Body of pancreas (tissue), 4 donors: ENCODE results near the gene ZBTB46. TPM values are rescaled to one million over a fixed set of nuclear protein-coding genes. Genes with fewer than 3 reads are reported as not detected.

Source experiments
- ATAC-seq: fragments of 150-250 bp; one replicate; pipeline ENCODE4 v1.9.1; 2016
- DNase-seq, 4 donors: peaks; one replicate each; pipeline ENCODE4 v3.0.0-alpha.2; 2019
- H3K27ac ChIP-seq, 4 donors: fragments of 200-600 bp; sonication (generic); 1 replicate in 3 of 4; 2 replicates in 1 of 4; pipeline versions ENCODE4 v1.5.1 to v1.6.1; 2016 to 2019; ENCODE audit warnings: mild to moderate bottlenecking in 1 of 4, mixed read lengths in 1 of 4, moderate library complexity in 1 of 4
- H3K27me3 ChIP-seq, 2 donors: fragments of 200-600 bp; sonication (generic); one replicate each; pipeline ENCODE4 v1.6.0; 2016; ENCODE audit warnings: mild to moderate bottlenecking in 1 of 2
- H3K36me3 ChIP-seq, 2 donors: fragments of 200-600 bp; sonication (generic); replicated peaks in 1 of 2; 2 replicates each; pipeline ENCODE4 v1.5.1; 2016; ENCODE audit warnings: low read depth in 2 of 2; ENCODE audit not compliant: insufficient read depth in 1 of 2
- H3K4me1 ChIP-seq: fragments of 200-600 bp; sonication (generic); one replicate; pipeline ENCODE4 v1.6.0; 2016
- H3K4me3 ChIP-seq, 2 donors: fragments of 200-600 bp; sonication (generic); 1 replicate in 1 of 2; 2 replicates in 1 of 2; pipeline ENCODE4 v1.5.1; 2016 to 2019
- H3K9me3 ChIP-seq, 3 donors: fragments of 200-600 bp; sonication (generic); 1 replicate in 2 of 3; 2 replicates in 1 of 3; pipeline ENCODE4 v1.5.1; 2016
- CTCF ChIP-seq, 7 experiments: fragments of 450-650 bp in 4 of 7; fragments of 200-600 bp in 3 of 7; sonication (generic) in 3 of 7; IDR thresholded peaks; one replicate each; pipeline ENCODE4 v1.5.1; 2016 to 2019; ENCODE audit warnings: antibody characterized with exemption in 7 of 7
- POLR2A ChIP-seq, 3 donors: fragments of 450-650 bp; IDR thresholded peaks; one replicate each; pipeline ENCODE4 v1.6.1; 2016; ENCODE audit warnings: antibody characterized with exemption in 3 of 3, mild to moderate bottlenecking in 2 of 3
- WGBS, 2 donors: methylation state at CpG; one replicate each; pipeline ENCODE4 v1.1.5; 2017; 5-methylcytosine and 5-hydroxymethylcytosine counted together
- intact Hi-C: fragments of 100-400 bp; cut with DNase I; formaldehyde crosslinking; loops from one replicate; pipeline ENCODE4 v1.15.1; 2023
- total RNA-seq, 2 donors: library from RNA; depleted of rRNA; stranded (reverse); fragments of >200 nt; gene quantifications; one replicate each; pipeline ENCODE4 v1.1.0, GENCODE V29; 2016

ZBTB46 gene
- total RNA-seq, 2 donors from 2014 or later: 4.3 to 5.4 TPM

- Histone ChIP-seq H3K4me1 (peaks cover 4% of the 10 kb centered on the region), H3K36me3 (no peaks in the 10 kb centered on the region), H3K4me3 (no peak overlapping the region), H3K9me3 (no peaks in the 10 kb centered on the region), H3K27me3 (no peaks in the 10 kb centered on the region), H3K27ac (no peak overlapping the region)
- no peak for ATAC-seq
- intact Hi-C loops: no loop called here
- no peak for DNase-seq
- 72 to 88% methylated on average over 8 of the region's 8 CpGs for WGBS, 2 donors
- TF ChIP-seq POLR2A (IDR thresholded peaks at IDR 0.05): no peak
- TF ChIP-seq CTCF (IDR thresholded peaks at IDR 0.05): no peak
Observed at GRCh38 chr20:63814891-63815614, 16.0 kb downstream of the ZBTB46 start.

GRCh38 chr20:63811491-63811875 lies 19.6 kb downstream of the ZBTB46 start:
- intact Hi-C loops: no loop called here
- no peaks in the 10 kb centered on the region for H3K27me3 ChIP-seq
- no peak overlapping the region for H3K27ac ChIP-seq
- WGBS, 2 donors: 13 to 27% methylated on average over 5 to 8 of the region's 8 CpGs
- H3K4me3 ChIP-seq: no peak overlapping the region
- no peak for ATAC-seq
- H3K36me3 ChIP-seq: no peaks in the 10 kb centered on the region
- H3K9me3 ChIP-seq: no peaks in the 10 kb centered on the region
- peak in 1 of 4 donors; percentile 44 for DNase-seq
- TF ChIP-seq CTCF (IDR thresholded peaks at IDR 0.05): no peak
- TF ChIP-seq POLR2A (IDR thresholded peaks at IDR 0.05): no peak
- H3K4me1 ChIP-seq: peaks cover 4% of the 10 kb centered on the region

- intact Hi-C loops: no loop called here
- Histone ChIP-seq H3K9me3 (no peaks in the 10 kb centered on the region), H3K27ac (no peak overlapping the region), H3K4me1 (peaks cover 4% of the 10 kb centered on the region), H3K4me3 (no peak overlapping the region), H3K36me3 (no peaks in the 10 kb centered on the region), H3K27me3 (no peaks in the 10 kb centered on the region)
- TF ChIP-seq CTCF (IDR thresholded peaks at IDR 0.05): no peak
- TF ChIP-seq POLR2A (IDR thresholded peaks at IDR 0.05): no peak
- ATAC-seq (no peak), DNase-seq (no peak)
- 77 to 85% methylated on average over 20 to 24 of the region's 25 CpGs for WGBS, 2 donors
Observed at GRCh38 chr20:63810730-63811490, 20.2 kb downstream of the ZBTB46 start.

GRCh38 chr20:63809856-63810255 lies 21.2 kb downstream of the ZBTB46 start:
- no peak overlapping the region for H3K4me3 ChIP-seq
- WGBS, 2 donors: 93 to 94% methylated on average over 9 of the region's 9 CpGs
- intact Hi-C loops: no loop called here

More at GRCh38 chr20:63809856-63810255, 21.2 kb downstream of the ZBTB46 start:
- Histone ChIP-seq H3K27me3 (no peaks in the 10 kb centered on the region), H3K4me1 (peaks cover 4% of the 10 kb centered on the region), H3K9me3 (no peaks in the 10 kb centered on the region), H3K36me3 (no peaks in the 10 kb centered on the region), H3K27ac (no peak overlapping the region)
- DNase-seq (no peak), ATAC-seq (no peak)
- TF ChIP-seq CTCF (IDR thresholded peaks at IDR 0.05): no peak
- no peak for TF ChIP-seq POLR2A (IDR thresholded peaks at IDR 0.05)
